ENCODE measurements around the gene PSEN2.

PSEN2 gene

GRCh38 chr1:226888021-226888420, 17.6 kb downstream of the PSEN2 start:
- DNase-seq, result no peak

DNA sequence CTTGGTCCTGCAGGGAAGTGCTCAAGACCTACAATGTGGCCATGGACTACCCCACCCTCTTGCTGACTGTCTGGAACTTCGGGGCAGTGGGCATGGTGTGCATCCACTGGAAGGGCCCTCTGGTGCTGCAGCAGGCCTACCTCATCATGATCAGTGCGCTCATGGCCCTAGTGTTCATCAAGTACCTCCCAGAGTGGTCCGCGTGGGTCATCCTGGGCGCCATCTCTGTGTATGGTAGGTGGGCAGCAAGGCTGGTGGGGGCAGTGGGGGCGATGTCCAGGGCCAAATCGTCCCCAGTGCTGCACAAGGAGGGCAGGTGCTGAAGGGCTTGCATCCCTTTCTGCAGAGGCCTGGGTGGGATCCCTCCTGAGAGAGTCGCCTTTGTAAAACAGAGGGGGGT, 18.4 kb downstream of the PSEN2 start:
- no peak for DNase-seq

- DNase-seq, result no peak
These were observed 19.4 kb downstream of the PSEN2 start for GRCh38 chr1:226889616-226890330.

- no peak for DNase-seq
These were observed 20.1 kb downstream of the PSEN2 start for GRCh38 chr1:226890331-226891108.

- DNase-seq, result no peak
These were observed 20.9 kb downstream of the PSEN2 start for GRCh38 chr1:226891346-226891745.

- no peak for DNase-seq
These were observed 21.6 kb downstream of the PSEN2 start for GRCh38 chr1:226891846-226892523.

DNA sequence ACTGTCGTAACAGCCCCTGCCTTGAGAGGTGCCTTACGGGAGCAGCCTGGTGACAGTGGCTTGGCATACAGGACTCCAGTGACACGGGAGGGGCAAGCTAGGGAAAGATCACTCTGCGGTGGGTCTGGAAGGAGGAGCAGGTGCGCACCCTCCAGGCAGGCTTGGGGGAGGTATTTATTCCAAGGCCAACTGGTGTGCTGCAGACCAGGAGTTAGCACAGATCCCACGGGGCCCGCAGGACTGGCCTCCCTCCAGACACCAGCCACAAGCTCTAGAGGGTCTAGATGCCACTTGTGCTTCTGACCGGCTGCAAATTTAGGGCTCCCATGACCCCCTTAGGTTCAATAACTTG, 22.1 kb downstream of the PSEN2 start:
- DNase-seq, result no peak

DNA sequence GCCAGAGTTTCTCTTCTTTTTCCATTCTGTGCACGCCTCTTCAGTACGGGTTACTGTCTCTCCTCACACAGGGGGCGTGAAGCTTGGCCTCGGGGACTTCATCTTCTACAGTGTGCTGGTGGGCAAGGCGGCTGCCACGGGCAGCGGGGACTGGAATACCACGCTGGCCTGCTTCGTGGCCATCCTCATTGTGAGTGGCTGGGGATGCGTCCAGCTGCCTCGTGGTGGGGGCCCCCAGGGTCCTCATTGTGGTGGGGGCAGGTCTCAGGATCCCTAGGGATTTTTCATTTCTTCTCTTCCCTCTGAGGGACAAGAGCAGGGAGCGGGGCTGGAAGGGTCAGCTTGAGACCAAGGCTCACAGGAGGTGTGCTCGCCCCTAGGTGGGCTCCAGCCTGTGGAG, 23.5 kb downstream of the PSEN2 start:
- no peak for DNase-seq

DNA sequence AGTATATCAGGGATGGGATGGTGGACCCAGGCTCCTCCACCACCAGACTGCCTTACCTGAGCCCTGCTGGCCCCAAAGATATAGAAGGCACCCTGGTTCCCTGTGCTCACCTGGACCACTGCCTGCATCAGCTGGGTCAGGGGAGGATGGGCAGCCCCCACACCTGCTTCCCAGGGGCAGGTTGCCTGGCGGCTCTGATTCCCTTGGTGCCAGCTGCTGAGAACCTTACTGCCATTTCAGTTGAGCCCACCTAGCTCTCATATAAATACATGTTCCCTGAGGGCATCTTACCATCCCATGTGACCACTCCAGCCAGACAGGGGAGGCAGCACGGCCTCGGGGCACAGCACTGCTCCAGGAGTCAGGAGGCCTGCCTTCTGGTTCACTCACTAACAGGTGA, 24.4 kb downstream of the PSEN2 start:
- DNase-seq, result no peak

- no peak for DNase-seq
These were observed 25.2 kb downstream of the PSEN2 start for GRCh38 chr1:226895644-226896043.

DNA sequence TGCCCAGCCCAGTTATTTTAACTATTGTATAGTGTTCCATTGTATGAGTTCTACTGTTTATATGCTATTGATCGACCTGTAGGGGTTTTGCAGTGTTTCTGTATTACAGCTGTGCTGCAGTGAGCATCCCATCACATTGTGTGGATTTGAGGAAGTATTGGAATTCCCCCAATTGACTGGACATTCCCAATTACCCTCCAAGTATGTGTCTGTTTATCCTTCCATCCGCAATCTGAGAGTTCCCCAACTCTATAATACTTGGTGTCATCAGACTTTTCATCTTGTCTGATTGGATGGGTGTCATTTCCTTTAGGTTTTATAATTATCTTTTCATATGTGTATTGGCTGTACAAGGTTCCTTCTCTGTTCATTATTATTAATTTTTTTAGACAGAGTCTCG, 27.8 kb downstream of the PSEN2 start:
- no peak for DNase-seq

DNA sequence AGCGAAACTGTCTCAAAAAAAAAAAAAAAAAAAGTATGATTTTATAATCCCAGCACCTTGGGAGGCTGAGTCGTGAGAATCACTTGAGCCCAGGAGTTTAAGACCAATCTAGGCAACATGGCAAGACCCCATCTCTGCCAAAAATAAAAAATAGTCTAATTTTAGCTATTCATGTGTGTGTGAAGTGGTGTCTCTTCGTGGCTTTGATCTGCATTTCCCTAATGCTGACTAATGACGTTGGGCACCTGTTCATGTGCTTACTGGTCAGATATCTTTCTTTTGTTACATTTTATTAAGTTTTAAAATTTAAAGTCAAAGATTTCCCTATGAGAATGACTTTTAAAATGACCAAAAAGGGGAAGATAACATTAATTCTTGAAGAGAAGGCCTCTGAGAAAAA, 31.0 kb downstream of the PSEN2 start:
- DNase-seq, result no peak

GRCh38 chr1:226902601-226903000, 32.2 kb downstream of the PSEN2 start:
- no peak for DNase-seq

DNA sequence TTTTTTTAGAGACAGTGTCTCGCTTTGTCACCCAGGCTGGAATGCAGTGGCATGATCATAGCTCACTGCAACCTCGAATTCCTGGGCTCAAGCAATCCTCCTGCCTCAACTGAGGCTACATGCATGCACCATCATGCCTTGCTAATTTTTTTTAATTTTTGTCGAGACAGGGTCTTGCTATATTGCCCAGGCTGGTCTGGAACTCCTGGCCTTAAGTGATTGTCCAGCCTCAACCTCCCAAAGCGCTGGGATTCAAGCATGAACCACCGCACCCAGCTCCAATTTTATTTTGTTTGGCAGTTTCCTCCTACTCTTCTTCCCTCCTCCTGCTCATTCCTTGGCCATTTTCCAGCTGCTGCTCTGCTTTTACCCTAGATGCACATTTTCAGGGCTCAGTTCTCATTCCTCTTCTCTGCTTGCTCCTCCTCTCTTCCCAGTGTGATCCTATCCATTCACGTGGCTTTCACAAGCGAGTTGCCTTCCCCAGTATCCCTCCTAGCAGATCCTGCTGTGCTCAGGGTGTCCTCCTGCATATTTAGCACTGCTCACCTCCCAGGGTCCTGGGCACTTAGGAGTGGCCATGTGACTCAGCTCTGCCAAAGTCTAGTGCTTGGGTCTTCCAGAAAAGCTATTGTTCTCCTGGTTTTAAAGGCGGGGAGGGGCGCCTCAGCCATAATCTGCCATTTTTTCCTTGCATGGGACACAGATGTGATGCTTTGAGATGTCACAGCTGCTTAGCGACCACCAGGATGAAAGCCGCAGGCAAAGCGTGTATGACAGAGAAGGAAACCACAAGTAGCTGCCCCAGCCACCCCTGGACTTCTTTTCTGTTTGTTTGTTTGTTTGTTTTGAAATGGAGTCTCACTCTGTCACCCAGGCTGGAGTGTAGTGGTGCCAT, 33.7 kb downstream of the PSEN2 start:
- no peak for DNase-seq

GRCh38 chr1:226904772-226905171, 34.4 kb downstream of the PSEN2 start:
- DNase-seq, result no peak

GRCh38 chr1:226908419-226908818, 38.0 kb downstream of the PSEN2 start:
- DNase-seq, result no peak

DNA sequence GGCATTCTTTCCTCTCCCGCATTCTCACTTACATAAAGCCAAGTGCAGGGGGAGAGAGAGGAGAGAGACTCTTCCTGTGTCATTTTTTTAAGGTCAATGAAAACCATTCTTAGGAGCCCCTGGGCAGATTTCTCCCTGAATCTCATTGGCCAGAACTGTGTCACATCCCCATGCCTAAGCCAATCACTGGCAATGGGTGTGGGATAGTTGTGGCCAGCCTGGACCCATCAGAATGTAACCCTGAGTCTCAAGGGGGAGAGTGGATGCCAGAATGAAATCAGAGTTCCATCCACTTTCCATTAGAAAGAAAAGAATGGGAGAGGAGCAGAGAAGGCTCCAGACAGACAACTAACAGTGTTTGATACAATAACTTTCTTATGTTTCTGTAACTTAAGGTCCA, 38.5 kb downstream of the PSEN2 start:
- DNase-seq, result no peak

- DNase-seq, result peak; percentile 20
These were observed 42.3 kb downstream of the PSEN2 start for GRCh38 chr1:226912587-226913176.

DNA sequence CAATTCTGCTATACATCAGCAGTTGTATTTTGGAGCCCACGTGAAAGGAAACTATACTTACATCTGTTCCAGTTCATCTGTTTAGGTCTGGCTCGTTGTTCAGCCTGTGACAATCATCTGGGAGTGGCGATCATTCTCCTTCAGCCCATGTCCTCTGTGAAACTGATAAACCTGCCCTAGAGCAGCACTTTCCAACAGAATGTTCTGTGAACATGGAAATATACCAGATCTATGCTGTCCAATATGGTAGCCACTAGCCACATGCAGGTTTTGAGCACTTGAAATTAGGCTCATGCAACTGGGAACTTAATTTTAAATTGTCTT, 45.2 kb downstream of the PSEN2 start:
- DNase-seq, result no peak

GRCh38 chr1:226916497-226916896, 46.1 kb downstream of the PSEN2 start:
- DNase-seq, result no peak

GRCh38 chr1:226919587-226919986, 49.2 kb downstream of the PSEN2 start:
- DNase-seq, result no peak

DNA sequence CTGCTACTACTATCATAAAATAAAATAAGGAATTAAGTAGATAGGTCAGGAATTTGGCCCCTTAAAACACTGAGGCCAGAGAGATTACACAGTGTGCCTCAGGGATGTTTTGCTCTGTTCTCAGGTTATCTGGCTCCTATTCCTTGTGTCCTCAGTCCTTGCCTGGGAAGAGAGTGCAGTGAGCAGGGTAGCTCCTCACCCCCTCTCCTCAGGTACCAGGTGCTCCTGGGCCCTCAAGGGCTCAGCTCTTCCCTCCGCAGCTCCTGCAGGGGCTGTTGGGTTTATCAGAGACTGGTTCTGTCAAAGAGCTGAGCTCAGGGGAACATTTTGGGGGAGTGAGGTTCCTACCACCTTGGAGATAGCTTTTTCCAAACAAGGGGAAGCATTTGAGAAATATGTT, 49.6 kb downstream of the PSEN2 start:
- DNase-seq, result no peak

- no peak for DNase-seq
These were observed 50.1 kb downstream of the PSEN2 start for GRCh38 chr1:226920446-226920894.
